Esophagus muscularis mucosa (tissue), 4 donors: Measurements from ENCODE around the gene NPAS3.

Source experiments
- EP300 ChIP-seq: sonication (generic); formaldehyde crosslinking; IDR thresholded peaks from one replicate; pipeline ENCODE4 v1.6.1; 2017; ENCODE audit warnings: antibody characterized with exemption
- POLR2A ChIP-seq: fragments of 450-650 bp; IDR thresholded peaks from one replicate; pipeline ENCODE4 v1.6.1; 2017; ENCODE audit warnings: antibody characterized with exemption, moderate library complexity, mild to moderate bottlenecking, low read depth
- POLR2AphosphoS5 ChIP-seq, 2 donors: sonication (generic); formaldehyde crosslinking; IDR thresholded peaks; one replicate each; pipeline ENCODE4 v1.6.1; 2017; ENCODE audit warnings: antibody characterized with exemption in 2 of 2
- TF ChIP-seq, protein P1 (sequence below), 3 experiments: fragments of 200-600 bp in 2 of 3; fragments of 450-650 bp in 1 of 3; sonication (generic) in 2 of 3; IDR thresholded peaks; one replicate each; pipeline ENCODE4 v1.5.1; 2017 to 2019; ENCODE audit warnings: antibody characterized with exemption in 3 of 3, mild to moderate bottlenecking in 2 of 3, moderate library complexity in 1 of 3

DNA sequence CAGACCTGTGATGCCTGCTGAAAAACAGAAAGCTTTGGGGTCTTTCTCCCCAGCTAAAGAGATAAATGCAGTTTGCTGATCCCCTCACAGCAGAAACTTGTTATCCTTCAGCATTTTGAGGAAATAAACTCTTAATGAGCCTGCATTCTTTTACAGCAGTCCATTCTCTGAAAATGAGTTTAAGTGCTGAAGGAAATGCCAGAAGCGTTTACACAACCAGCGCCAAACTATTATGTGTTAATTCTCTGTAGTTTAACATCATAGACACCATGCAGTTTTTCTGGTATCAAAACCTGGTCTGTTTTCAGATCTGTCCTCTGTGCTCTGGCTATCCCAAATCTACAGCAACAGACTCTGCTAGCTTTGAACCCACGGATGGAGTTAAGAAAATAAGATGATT, 291.3 kb downstream of the NPAS3 start:
- no peak for TF ChIP-seq EP300
- TF ChIP-seq, protein P1, sequence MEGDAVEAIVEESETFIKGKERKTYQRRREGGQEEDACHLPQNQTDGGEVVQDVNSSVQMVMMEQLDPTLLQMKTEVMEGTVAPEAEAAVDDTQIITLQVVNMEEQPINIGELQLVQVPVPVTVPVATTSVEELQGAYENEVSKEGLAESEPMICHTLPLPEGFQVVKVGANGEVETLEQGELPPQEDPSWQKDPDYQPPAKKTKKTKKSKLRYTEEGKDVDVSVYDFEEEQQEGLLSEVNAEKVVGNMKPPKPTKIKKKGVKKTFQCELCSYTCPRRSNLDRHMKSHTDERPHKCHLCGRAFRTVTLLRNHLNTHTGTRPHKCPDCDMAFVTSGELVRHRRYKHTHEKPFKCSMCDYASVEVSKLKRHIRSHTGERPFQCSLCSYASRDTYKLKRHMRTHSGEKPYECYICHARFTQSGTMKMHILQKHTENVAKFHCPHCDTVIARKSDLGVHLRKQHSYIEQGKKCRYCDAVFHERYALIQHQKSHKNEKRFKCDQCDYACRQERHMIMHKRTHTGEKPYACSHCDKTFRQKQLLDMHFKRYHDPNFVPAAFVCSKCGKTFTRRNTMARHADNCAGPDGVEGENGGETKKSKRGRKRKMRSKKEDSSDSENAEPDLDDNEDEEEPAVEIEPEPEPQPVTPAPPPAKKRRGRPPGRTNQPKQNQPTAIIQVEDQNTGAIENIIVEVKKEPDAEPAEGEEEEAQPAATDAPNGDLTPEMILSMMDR (IDR thresholded peaks at IDR 0.05): no peak
- no peak for TF ChIP-seq POLR2A
- no peak for TF ChIP-seq POLR2AphosphoS5 (IDR thresholded peaks at IDR 0.05)
